Urothelium cell line (cell line): ENCODE results near the gene LMBRD2.

Experiments
- DNase-seq: peaks from one replicate; pipeline ENCODE4 v3.0.0; 2011; ENCODE audit warnings: low spot score, mixed read lengths
- FAIRE-seq: peaks from 2 replicates; lab custom pipeline; 2011; peaks lifted over from hg19 to GRCh38; lab: Jason Lieb, UNC

Gene LMBRD2

DNA sequence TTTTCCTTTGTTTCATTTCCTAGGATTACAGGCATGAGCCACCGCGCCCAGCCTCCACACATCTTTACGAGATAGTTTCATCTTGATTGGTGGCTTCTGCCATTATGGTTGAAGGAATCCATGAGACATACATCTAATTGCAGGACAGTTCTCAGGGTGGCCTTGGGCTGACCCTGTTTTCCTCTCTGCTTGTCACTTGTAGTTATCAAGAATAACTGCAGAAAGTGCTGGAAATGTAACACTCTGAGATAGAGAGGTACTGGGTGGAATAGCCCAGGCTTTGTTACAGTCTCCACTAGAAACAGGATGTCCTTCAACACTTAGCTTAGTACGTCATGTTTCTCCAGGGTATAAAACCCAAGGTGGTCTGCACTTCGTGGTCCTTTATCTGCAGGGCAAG is 95.7 kb downstream of the LMBRD2 start:
- DNase-seq (no peak), FAIRE-seq (no peak)

DNA sequence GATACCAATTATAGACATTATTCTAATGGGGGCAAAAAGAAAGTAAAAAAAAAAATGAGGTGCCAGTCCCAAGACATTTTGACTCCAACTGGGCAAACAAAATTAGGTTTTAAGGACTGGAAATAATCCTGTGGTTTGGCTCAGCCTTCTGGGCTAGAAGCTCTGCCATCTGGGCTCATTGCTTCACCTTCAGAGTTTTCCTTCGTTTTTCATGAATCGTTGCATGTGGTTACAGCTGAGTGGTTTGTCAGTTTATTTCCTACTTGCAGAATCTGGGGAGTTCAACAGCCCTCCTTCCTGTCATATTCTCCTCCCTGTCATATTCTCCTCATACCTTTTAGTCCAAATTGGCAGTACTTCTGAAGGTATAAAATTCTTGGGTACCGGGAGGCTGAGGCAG is 97.0 kb downstream of the LMBRD2 start:
- DNase-seq (no peak), FAIRE-seq (no peak)

DNA sequence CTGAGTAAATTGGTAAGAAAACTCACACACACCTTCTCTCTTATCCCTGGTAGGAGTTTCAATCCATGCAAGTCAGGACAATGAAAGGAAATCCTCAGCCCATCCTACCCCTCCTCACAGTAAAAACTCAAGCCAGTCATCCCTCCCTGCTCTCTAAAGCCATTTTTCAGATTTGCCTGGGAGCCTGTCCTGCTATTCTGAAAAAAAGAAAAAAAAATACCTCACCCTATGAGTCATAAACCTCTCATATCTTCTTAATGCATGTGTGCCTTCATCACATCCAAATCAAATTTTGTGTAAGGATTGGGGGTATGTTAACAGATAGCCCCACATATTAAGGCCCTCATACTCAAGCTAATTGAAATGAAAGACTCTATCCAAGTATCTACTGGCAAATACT is 99.1 kb downstream of the LMBRD2 start:
- DNase-seq, result no peak
- no peak for FAIRE-seq

DNA sequence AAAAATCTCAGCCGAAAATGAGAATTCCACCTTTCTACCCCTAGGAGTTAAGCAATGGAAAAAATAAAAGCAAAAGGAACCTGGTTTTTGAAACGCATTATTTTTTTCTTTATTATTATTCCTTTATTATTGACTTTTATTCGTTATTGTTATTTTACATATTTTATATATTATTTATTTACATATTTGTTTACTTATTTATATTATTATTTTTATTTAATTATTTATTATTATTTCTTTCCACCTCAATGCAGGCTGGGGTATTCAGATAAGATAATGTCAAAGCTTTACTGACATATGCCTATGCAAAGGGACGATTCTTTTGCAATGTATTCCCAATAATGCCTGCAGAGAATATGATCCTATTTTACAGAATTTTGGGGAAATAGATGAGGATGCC is 101.7 kb downstream of the LMBRD2 start:
- FAIRE-seq (no peak), DNase-seq (no peak)
